T-helper 17 cell (primary cell): Measurements from ENCODE around the gene CCDC183. TPM values are rescaled to one million over a fixed set of nuclear protein-coding genes. Genes with fewer than 3 reads are reported as not detected.
A peak's percentile ranks its signal among the peaks of the same experiment; 100 is the strongest.

Experiments used
- ATAC-seq: fragments of 150-1000 bp; cut with Tn5 transposase; 2 replicates; pipeline ENCODE4 v1.10.0; 2021; ENCODE audit warnings: mild to moderate bottlenecking, moderate library complexity
- DNase-seq, 3 donors: peaks; one replicate each; pipeline versions ENCODE4 v3.0.0 to v3.0.0-alpha.2; 2020 to 2021
- H3K9me3 ChIP-seq: one replicate; pipeline ENCODE4 v1.7.0; 2013; ENCODE audit warnings: low read length, mild to moderate bottlenecking; ENCODE audit not compliant: control insufficient read depth, poor library complexity, severe bottlenecking
- H3K27ac Mint-ChIP-seq: one replicate; pipeline ENCODE4 v1.8.0; 2022; ENCODE audit warnings: mild to moderate bottlenecking, moderate library complexity, mixed read lengths
- H3K27me3 Mint-ChIP-seq: one replicate; pipeline ENCODE4 v1.8.0; 2022; ENCODE audit warnings: mixed read lengths
- H3K36me3 Mint-ChIP-seq: one replicate; pipeline ENCODE4 v1.8.0; 2022; ENCODE audit warnings: low read depth, mixed read lengths
- H3K4me1 Mint-ChIP-seq: one replicate; pipeline ENCODE4 v1.8.0; 2022; ENCODE audit warnings: mild to moderate bottlenecking, mixed read lengths
- H3K4me3 Mint-ChIP-seq: one replicate; pipeline ENCODE4 v1.8.0; 2022; ENCODE audit warnings: mild to moderate bottlenecking, moderate library complexity, mixed read lengths
- total RNA-seq, 4 donors: library from RNA in 2 of 4; stranded (reverse) in 2 of 4; gene quantifications; one replicate each; pipeline ENCODE4 v1.2.3 and lab custom pipeline; 2022 to 2026

CCDC183 gene
- 1 to 10 TPM; 1.8 to 2.2 TPM for total RNA-seq
- 0.70 to 1.3 reads per million in 2 donors for total RNA-seq (lab: John Stamatoyannopoulos, UW)

- no peak for DNase-seq
- Mint-ChIP-seq H3K36me3 (no peaks in the 10 kb centered on the region), H3K27me3 (no peaks in the 10 kb centered on the region), H3K4me1 (peaks cover 16% of the 10 kb centered on the region), H3K4me3 (peak within 1 kb of the TSS; percentile 31), H3K27ac (no peak within 1 kb of the TSS)
- no peaks in the 10 kb centered on the region for H3K9me3 ChIP-seq
- ATAC-seq: no peak
These were observed at the start of gene CCDC183 for GRCh38 chr9:136796238-136796774. TSS of gene CCDC183 (plus strand) at chr9:136796338. CDS start at chr9:136796398, 60 bp downstream.

- no peaks in the 10 kb centered on the region for H3K36me3 Mint-ChIP-seq
- H3K27ac Mint-ChIP-seq: no peak overlapping the region
- H3K4me1 Mint-ChIP-seq: no peaks in the 10 kb centered on the region
- no peak for DNase-seq
- peaks cover 34% of the 10 kb centered on the region for H3K27me3 Mint-ChIP-seq
- H3K4me3 Mint-ChIP-seq: no peak overlapping the region
- no peaks in the 10 kb centered on the region for H3K9me3 ChIP-seq
- ATAC-seq: no peak
These were observed 49.5 kb upstream of the CCDC183 start for GRCh38 chr9:136746621-136747020.

DNA sequence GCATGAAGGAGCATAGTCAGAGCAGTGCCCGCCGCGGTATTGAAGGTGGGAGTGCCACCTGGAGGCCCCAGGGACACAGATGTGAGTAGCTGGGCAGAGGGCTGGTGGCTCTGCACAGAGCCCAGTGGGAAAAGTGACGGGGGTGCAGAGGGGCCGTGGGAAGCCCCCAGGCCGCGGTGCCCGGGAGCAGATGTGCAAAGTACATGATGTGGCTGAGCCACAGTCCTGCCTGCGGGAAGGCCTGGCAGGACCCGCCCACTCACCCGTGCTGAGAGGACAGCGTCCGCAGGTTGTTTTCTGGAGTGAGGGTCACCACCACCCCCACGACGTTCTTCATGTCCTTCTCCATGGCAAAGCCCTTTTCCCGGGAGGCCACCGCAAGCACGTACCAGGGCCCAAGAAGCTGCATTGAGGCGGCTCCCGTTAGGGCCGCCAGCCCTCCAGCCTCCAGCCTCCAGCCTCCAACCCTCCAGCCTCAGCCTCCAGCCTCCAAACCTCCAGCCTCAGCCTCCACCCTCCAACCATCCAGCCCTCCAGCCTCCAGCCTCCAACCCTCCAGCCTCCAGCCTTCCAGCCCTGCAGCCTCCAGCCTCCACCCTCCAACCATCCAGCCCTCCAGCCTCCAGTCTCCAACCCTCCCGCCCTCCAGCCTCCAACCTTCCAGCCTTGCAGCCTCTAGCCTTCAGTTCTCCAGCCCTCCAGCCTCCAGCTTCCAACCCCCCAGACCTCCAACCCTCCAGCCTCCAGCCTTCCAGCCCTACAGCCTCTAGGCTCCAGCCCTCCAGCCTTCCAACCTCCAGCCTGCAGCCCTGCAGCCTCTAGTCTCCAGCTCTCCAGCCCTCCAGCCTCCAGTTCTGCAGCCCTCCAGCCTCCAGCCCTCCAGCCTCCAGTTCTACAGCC lies 48.7 kb upstream of the CCDC183 start:
- Mint-ChIP-seq H3K4me3 (no peak overlapping the region), H3K27me3 (peaks cover 33% of the 10 kb centered on the region), H3K27ac (no peak overlapping the region), H3K4me1 (no peaks in the 10 kb centered on the region), H3K36me3 (no peaks in the 10 kb centered on the region)
- DNase-seq: no peak
- H3K9me3 ChIP-seq: no peaks in the 10 kb centered on the region
- no peak for ATAC-seq

DNA sequence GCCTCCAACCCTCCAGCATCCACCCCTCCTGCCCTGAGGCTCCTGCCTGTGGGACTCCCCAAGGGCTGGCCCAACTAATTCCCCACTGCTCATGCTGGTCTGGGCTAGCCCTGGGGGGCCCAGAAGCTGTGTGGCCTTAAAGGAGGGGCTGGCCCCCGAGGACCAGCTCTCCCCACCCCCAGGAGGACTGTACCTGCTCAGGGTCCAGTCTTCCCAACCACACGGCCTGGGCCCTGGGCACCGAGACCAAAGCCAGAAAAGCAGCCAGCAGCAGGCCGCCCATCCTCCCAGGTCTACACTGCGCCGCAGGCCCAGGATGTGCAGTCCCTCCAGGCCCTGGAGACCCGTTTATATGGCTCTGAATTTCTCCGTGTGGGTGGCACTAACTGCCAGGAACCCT lies 47.9 kb upstream of the CCDC183 start, which contains the start of gene LCN6:
TSS of gene LCN6 (minus strand) at position 325 of the 400 bp plus-strand sequence. CDS start at position 283, 42 bp downstream.
- no peak for ATAC-seq
- no peak for DNase-seq
- H3K4me1 Mint-ChIP-seq: no peaks in the 10 kb centered on the region
- H3K4me3 Mint-ChIP-seq: no peak within 1 kb of the TSS
- no peaks in the 10 kb centered on the region for H3K36me3 Mint-ChIP-seq
- H3K27me3 Mint-ChIP-seq: peaks cover 31% of the 10 kb centered on the region
- H3K9me3 ChIP-seq: no peaks in the 10 kb centered on the region
- H3K27ac Mint-ChIP-seq: no peak within 1 kb of the TSS

GRCh38 chr9:136748666-136749611 lies 47.2 kb upstream of the CCDC183 start:
- Mint-ChIP-seq H3K36me3 (no peaks in the 10 kb centered on the region), H3K4me3 (no peak overlapping the region), H3K27ac (no peak overlapping the region), H3K4me1 (no peaks in the 10 kb centered on the region), H3K27me3 (peaks cover 24% of the 10 kb centered on the region)
- no peak for DNase-seq
- ATAC-seq: no peak
- H3K9me3 ChIP-seq: no peaks in the 10 kb centered on the region

DNA sequence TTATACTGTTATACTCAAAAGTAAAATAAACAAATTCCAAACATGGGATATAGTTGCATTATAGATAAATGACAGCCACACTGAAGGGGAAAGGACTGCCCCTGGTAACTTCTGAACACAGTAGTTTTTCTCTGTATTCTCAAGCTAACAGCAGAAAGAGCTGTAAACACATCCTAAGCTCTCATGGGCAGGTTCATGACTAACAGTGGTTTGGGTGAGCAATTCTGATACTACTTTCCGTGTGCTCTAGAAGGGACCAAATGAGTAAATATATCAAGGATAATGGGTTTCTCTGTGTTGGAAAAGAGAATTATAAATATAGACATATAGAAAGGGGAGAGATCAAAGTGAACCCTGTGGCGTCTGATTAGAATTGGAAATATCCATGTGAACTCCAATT lies 45.6 kb upstream of the CCDC183 start:
- no peaks in the 10 kb centered on the region for H3K9me3 ChIP-seq
- H3K4me1 Mint-ChIP-seq: no peaks in the 10 kb centered on the region
- DNase-seq: no peak
- no peak overlapping the region for H3K4me3 Mint-ChIP-seq
- H3K27ac Mint-ChIP-seq: no peak overlapping the region
- H3K27me3 Mint-ChIP-seq: peaks cover 23% of the 10 kb centered on the region
- H3K36me3 Mint-ChIP-seq: no peaks in the 10 kb centered on the region
- ATAC-seq: no peak

GRCh38 chr9:136751244-136751643 lies 44.9 kb upstream of the CCDC183 start:
- ATAC-seq (no peak), DNase-seq (no peak)
- H3K9me3 ChIP-seq: no peaks in the 10 kb centered on the region
- H3K4me1 Mint-ChIP-seq: no peaks in the 10 kb centered on the region
- peaks cover 23% of the 10 kb centered on the region for H3K27me3 Mint-ChIP-seq
- no peak overlapping the region for H3K27ac Mint-ChIP-seq
- no peak overlapping the region for H3K4me3 Mint-ChIP-seq
- H3K36me3 Mint-ChIP-seq: no peaks in the 10 kb centered on the region

- no peak for ATAC-seq
- Mint-ChIP-seq H3K36me3 (no peaks in the 10 kb centered on the region), H3K27me3 (peaks cover 22% of the 10 kb centered on the region), H3K4me1 (no peaks in the 10 kb centered on the region), H3K4me3 (no peak overlapping the region), H3K27ac (no peak overlapping the region)
- no peak for DNase-seq
- H3K9me3 ChIP-seq: no peaks in the 10 kb centered on the region
These were observed 44.3 kb upstream of the CCDC183 start for GRCh38 chr9:136751814-136752213.

DNA sequence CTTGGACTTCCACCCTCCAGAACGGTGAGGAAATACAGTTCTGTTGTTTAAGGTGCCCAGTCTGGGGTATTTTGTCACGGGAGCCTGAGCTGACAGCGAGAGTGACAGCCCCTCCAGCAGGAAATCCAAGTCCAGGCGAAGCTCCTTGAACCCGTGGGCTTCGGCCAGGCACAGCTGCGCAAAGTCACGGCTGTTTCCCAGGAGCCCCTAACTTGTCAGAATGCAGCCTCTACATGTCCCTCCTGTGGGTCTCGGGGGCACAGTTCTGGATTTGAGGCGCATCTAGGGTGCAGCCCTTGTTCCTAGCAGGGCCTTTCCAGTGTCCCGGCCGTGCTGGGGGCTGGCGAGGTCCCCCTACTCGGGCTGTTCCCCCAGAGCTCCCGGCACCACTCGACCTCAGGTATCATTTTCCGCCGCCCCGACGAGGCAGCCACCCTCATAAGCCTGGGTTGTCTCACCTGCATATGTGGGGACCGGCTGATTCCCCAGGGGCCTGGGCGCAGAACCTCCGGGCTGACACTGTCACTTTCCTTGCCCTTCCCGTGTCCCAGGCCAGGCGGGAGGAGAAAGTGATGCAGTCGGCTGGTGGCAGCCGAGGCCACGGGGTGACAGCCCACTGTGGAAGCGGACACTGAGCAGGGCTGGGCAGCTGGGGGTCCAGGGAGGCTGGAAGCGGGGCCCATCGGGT lies 42.6 kb upstream of the CCDC183 start:
- Mint-ChIP-seq H3K36me3 (no peaks in the 10 kb centered on the region), H3K4me1 (no peaks in the 10 kb centered on the region), H3K27ac (no peak overlapping the region), H3K4me3 (no peak overlapping the region), H3K27me3 (peaks cover 8% of the 10 kb centered on the region)
- ATAC-seq: no peak
- DNase-seq: no peak
- H3K9me3 ChIP-seq: no peaks in the 10 kb centered on the region

- no peaks in the 10 kb centered on the region for H3K36me3 Mint-ChIP-seq
- no peak overlapping the region for H3K27ac Mint-ChIP-seq
- ATAC-seq (no peak), DNase-seq (no peak)
- peaks cover 4% of the 10 kb centered on the region for H3K27me3 Mint-ChIP-seq
- no peaks in the 10 kb centered on the region for H3K4me1 Mint-ChIP-seq
- no peak overlapping the region for H3K4me3 Mint-ChIP-seq
- H3K9me3 ChIP-seq: no peaks in the 10 kb centered on the region
These were observed 42.0 kb upstream of the CCDC183 start for GRCh38 chr9:136754059-136754572.

DNA sequence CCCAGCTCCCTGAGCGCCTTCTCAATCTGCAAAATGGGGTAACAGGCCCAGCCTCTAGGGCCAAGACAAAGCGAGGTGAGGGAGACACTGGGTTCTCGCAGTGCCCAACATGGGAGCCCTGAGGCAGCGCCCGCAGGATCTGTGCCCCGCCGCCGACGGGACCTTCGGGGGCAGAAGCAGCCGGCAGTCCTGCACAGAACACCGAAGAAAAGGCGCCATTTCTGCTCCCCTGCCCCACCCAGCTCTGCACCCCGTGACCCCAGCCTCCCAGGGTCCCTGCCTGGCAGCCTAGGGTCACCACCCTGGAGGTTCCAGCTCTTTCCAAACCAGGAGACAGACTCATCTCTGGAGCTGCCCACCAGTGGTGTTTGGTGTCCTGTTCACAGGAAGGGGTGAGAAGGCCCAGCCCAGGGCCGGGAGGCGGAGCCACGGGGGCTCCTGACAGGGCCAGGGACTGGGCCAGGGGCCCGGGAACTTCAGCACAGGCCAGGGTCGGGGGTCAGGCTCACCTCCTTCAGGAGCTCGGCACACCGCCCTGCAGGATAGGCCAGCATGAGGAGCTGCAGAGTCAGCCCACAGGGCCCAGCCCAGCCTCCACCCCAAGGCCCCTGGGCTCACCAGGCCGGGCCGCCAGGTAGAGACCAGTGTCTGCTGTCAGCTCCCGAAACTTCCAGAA lies 41.4 kb upstream of the CCDC183 start:
- H3K9me3 ChIP-seq: no peaks in the 10 kb centered on the region
- Mint-ChIP-seq H3K27ac (no peak overlapping the region), H3K27me3 (peaks cover 1% of the 10 kb centered on the region), H3K4me3 (no peak overlapping the region), H3K4me1 (no peaks in the 10 kb centered on the region), H3K36me3 (no peaks in the 10 kb centered on the region)
- DNase-seq (no peak), ATAC-seq (no peak)
